ENCODE data around the gene DNAH3. TPM values are rescaled to one million over a fixed set of nuclear protein-coding genes. Genes with fewer than 3 reads are reported as not detected.
A peak's percentile ranks its signal among the peaks of the same experiment; 100 is the strongest.

Gene DNAH3
- total and polyA plus RNA-seq, 2 of the 13 experiments (the other 11 are each of a cell fraction or from before 2014, with no cell fraction given) = 0.07 to 0.08 TPM

GRCh38 chr16:21185659-21186325 is 35.1 kb upstream of the DNAH3 start (continued):
- TF ChIP-seq ZNF776 (CRISPR knock-in tag; IDR thresholded peaks at IDR 0.05) (0 out of 2 replicates have a peak, but pooled peaks have one; percentile 36), ZNF430 (CRISPR knock-in tag; IDR thresholded peaks at IDR 0.05) (no peak), PCBP1 (IDR thresholded peaks at IDR 0.05; ENCODE audit: borderline replicate concordance, low read depth, low read length) (no peak), ZFX (CRISPR knock-in tag; IDR thresholded peaks at IDR 0.05; ENCODE audit: low read depth) (no peak), LCORL (IDR thresholded peaks at IDR 0.05) (no peak), LCORL (CRISPR knock-in tag; IDR thresholded peaks at IDR 0.05) (no peak), ZFP41 (CRISPR knock-in tag; IDR thresholded peaks at IDR 0.05; ENCODE audit: borderline replicate concordance) (no peak), HIVEP1 (CRISPR knock-in tag; IDR thresholded peaks at IDR 0.05) (0 out of 2 replicates have a peak, but pooled peaks have one; percentile 19), GTF3A (CRISPR knock-in tag; conservative IDR thresholded peaks at IDR 0.05) (no peak), KDM3A (CRISPR knock-in tag; IDR thresholded peaks at IDR 0.05; ENCODE audit: low read depth) (no peak), FOXK1 (CRISPR knock-in tag; IDR thresholded peaks at IDR 0.05; ENCODE audit: borderline replicate concordance, low read depth) (no peak), RNF2 (conservative IDR thresholded peaks at IDR 0.05; ENCODE audit: low read depth) (no peak), ZNF737 (CRISPR knock-in tag; IDR thresholded peaks at IDR 0.05; ENCODE audit: borderline replicate concordance) (no peak), ZNF614 (CRISPR knock-in tag; IDR thresholded peaks at IDR 0.05; ENCODE audit: borderline replicate concordance) (no peak)
- TF ChIP-seq, protein P1, sequence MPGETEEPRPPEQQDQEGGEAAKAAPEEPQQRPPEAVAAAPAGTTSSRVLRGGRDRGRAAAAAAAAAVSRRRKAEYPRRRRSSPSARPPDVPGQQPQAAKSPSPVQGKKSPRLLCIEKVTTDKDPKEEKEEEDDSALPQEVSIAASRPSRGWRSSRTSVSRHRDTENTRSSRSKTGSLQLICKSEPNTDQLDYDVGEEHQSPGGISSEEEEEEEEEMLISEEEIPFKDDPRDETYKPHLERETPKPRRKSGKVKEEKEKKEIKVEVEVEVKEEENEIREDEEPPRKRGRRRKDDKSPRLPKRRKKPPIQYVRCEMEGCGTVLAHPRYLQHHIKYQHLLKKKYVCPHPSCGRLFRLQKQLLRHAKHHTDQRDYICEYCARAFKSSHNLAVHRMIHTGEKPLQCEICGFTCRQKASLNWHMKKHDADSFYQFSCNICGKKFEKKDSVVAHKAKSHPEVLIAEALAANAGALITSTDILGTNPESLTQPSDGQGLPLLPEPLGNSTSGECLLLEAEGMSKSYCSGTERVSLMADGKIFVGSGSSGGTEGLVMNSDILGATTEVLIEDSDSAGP (CRISPR knock-in tag; IDR thresholded peaks at IDR 0.05; ENCODE audit: borderline replicate concordance) = 0 out of 2 replicates have a peak, but pooled peaks have one; percentile 4
- TF ChIP-seq, protein P2, sequence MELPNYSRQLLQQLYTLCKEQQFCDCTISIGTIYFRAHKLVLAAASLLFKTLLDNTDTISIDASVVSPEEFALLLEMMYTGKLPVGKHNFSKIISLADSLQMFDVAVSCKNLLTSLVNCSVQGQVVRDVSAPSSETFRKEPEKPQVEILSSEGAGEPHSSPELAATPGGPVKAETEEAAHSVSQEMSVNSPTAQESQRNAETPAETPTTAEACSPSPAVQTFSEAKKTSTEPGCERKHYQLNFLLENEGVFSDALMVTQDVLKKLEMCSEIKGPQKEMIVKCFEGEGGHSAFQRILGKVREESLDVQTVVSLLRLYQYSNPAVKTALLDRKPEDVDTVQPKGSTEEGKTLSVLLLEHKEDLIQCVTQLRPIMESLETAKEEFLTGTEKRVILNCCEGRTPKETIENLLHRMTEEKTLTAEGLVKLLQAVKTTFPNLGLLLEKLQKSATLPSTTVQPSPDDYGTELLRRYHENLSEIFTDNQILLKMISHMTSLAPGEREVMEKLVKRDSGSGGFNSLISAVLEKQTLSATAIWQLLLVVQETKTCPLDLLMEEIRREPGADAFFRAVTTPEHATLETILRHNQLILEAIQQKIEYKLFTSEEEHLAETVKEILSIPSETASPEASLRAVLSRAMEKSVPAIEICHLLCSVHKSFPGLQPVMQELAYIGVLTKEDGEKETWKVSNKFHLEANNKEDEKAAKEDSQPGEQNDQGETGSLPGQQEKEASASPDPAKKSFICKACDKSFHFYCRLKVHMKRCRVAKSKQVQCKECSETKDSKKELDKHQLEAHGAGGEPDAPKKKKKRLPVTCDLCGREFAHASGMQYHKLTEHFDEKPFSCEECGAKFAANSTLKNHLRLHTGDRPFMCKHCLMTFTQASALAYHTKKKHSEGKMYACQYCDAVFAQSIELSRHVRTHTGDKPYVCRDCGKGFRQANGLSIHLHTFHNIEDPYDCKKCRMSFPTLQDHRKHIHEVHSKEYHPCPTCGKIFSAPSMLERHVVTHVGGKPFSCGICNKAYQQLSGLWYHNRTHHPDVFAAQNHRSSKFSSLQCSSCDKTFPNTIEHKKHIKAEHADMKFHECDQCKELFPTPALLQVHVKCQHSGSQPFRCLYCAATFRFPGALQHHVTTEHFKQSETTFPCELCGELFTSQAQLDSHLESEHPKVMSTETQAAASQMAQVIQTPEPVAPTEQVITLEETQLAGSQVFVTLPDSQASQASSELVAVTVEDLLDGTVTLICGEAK (IDR thresholded peaks at IDR 0.05) = no peak
- TF ChIP-seq, protein P2 (CRISPR knock-in tag; IDR thresholded peaks at IDR 0.05) = no peak

Measured in HepG2 (cell line).